Pancreas (tissue), 10 donors: ENCODE data around the gene LTBP4. TPM values are rescaled to one million over a fixed set of nuclear protein-coding genes. Genes with fewer than 3 reads are reported as not detected.
A peak's percentile ranks its signal among the peaks of the same experiment; 100 is the strongest.

Experiments used
- ATAC-seq, 4 donors: fragments of 200-7000 bp; cut with Tn5 transposase; one replicate each; pipeline versions ENCODE4 v1.8.0 to v1.9.1; 2020; ENCODE audit warnings: mild to moderate bottlenecking in 4 of 4, moderate library complexity in 4 of 4
- DNase-seq, 6 donors: peaks; one replicate each; pipeline ENCODE4 v3.0.0-alpha.2; 2020
- FAIRE-seq: peaks from 2 replicates; lab custom pipeline; 2012; peaks lifted over from hg19 to GRCh38; lab: Jason Lieb, UNC
- H3K27ac ChIP-seq, 4 donors: fragments of 200-600 bp; sonication (generic); 1 replicate in 3 of 4; 2 replicates in 1 of 4; pipeline versions ENCODE4 v1.5.0 to v1.8.0; 2020
- H3K27me3 ChIP-seq, 4 donors: fragments of 200-600 bp; one replicate each; pipeline ENCODE4 v1.8.0; 2021
- H3K36me3 ChIP-seq, 3 donors: fragments of 200-600 bp; sonication (generic) in 1 of 3; one replicate each; pipeline versions ENCODE4 v1.5.0 to v1.8.0; 2020 to 2021
- H3K4me1 ChIP-seq, 3 donors: fragments of 200-600 bp; one replicate each; pipeline ENCODE4 v1.8.0; 2021
- H3K4me3 ChIP-seq, 4 donors: fragments of 200-600 bp; sonication (generic) in 2 of 4; one replicate each; pipeline versions ENCODE4 v1.5.0 to v1.8.0; 2020 to 2021
- H3K9me3 ChIP-seq, 4 donors: fragments of 200-600 bp; one replicate each; pipeline ENCODE4 v1.8.0; 2021
- CTCF ChIP-seq, 4 donors: fragments of 200-600 bp; sonication (generic) in 3 of 4; IDR thresholded peaks; one replicate each; pipeline versions ENCODE4 v1.5.0 to v1.8.0; 2021; ENCODE audit warnings: antibody characterized with exemption in 4 of 4
- WGBS, 2 donors: extraction: QIAGEN DNeasy Blood & Tissue Kit; methylation state at CpG; one replicate each; pipeline ENCODE4 v1.1.7; 2013; 5-methylcytosine and 5-hydroxymethylcytosine counted together
- intact Hi-C, 3 donors: fragments of 100-400 bp; cut with DNase I; formaldehyde crosslinking; loops; one replicate each; pipeline versions ENCODE4 v1.11.1 to v1.14.2; 2022
- polyA plus RNA-seq, 2 donors: library from polyadenylated mRNA; stranded (reverse); fragments of 200-250 nt; gene quantifications; one replicate each; pipeline ENCODE4 v1.2.3, GENCODE V29; 2013
- total RNA-seq, 6 donors: library from RNA; stranded (reverse); fragmentation: NEBNext Ultra II Directional in 4 of 6; extraction: Animal tissue kit (Norgen Biotek cat#: 25700) in 4 of 6; gene quantifications; one replicate each; pipeline versions ENCODE4 v1.2.1 to v1.2.4, GENCODE V29; 2021 to 2023
- donor health status: healthy with polysubstance abuse.
- donor health status: DM: no; HTN: no; CAD: no; lungs with moderate emphysema.
- donor health status: DM: no; HTN: no; CAD: no.
- donor health status: control.
- donor health status: control.
- donor health status: Bipolar disorder and iron deficiency.
- donor health status: DM: yes; HTN: yes; CAD: no.
- donor health status: DM: no; HTN: no; CAD: no.
- donor health status: DM: no; HTN: no; CAD: no.
- donor health status: DM: yes; HTN: yes; CAD: no.

Gene LTBP4, protein sequence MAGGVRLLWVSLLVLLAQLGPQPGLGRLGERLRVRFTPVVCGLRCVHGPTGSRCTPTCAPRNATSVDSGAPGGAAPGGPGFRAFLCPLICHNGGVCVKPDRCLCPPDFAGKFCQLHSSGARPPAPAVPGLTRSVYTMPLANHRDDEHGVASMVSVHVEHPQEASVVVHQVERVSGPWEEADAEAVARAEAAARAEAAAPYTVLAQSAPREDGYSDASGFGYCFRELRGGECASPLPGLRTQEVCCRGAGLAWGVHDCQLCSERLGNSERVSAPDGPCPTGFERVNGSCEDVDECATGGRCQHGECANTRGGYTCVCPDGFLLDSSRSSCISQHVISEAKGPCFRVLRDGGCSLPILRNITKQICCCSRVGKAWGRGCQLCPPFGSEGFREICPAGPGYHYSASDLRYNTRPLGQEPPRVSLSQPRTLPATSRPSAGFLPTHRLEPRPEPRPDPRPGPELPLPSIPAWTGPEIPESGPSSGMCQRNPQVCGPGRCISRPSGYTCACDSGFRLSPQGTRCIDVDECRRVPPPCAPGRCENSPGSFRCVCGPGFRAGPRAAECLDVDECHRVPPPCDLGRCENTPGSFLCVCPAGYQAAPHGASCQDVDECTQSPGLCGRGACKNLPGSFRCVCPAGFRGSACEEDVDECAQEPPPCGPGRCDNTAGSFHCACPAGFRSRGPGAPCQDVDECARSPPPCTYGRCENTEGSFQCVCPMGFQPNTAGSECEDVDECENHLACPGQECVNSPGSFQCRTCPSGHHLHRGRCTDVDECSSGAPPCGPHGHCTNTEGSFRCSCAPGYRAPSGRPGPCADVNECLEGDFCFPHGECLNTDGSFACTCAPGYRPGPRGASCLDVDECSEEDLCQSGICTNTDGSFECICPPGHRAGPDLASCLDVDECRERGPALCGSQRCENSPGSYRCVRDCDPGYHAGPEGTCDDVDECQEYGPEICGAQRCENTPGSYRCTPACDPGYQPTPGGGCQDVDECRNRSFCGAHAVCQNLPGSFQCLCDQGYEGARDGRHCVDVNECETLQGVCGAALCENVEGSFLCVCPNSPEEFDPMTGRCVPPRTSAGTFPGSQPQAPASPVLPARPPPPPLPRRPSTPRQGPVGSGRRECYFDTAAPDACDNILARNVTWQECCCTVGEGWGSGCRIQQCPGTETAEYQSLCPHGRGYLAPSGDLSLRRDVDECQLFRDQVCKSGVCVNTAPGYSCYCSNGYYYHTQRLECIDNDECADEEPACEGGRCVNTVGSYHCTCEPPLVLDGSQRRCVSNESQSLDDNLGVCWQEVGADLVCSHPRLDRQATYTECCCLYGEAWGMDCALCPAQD (N-terminal part only)
- 10 to 100 TPM; 18.7 to 48.9 (median 23.9) TPM for total RNA-seq
- polyA plus RNA-seq = 10 to 100 TPM; 32.4 to 44.9 TPM

DNA sequence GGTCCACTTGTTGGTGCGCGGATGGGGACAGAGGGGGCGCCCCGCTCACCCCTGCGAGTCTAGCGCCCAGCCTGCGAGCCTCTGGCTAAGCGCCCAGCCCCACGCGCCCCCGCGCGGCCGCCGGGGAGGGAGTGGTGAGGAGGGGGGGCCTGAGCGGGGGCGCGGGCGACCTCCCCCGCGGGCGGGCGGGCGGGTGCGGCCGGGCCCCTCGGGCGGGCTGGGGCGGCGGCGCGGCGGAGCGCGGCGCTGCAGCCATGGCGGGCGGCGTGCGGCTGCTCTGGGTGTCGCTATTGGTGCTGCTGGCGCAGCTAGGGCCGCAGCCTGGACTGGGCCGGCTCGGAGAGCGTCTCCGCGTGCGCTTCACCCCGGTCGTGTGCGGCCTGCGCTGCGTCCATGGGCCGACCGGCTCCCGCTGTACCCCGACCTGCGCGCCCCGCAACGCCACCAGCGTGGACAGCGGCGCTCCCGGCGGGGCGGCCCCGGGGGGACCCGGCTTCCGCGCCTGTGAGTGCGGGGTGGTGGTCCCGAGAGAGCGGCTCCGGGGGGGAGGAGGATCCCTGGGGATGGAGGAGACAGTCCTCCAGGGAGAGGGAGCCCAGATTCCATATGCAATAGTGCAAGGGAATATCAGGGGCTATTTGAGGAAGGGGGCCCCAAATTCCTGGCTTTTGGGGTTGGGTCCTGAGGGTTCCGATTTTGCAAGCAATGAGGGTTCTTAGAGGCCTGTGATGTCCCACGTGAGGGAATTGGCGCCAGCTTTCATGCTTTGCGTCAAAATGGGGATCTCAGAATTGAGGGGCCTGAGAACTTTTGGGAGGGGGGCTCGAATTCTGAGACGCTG lies at the start of gene LTBP4:
Gene LTBP4, plus strand, starts transcription at position 236 of the 841 bp plus-strand sequence. Its CDS starts 19 bp downstream, at position 255.
- intact Hi-C loops = no loop called here
- Histone ChIP-seq H3K36me3 (no peaks in the 10 kb centered on the region), H3K4me3 (peak within 1 kb of the TSS in 3 of 4 donors; percentile 18 to 52 (median 30)), H3K9me3 (no peaks in the 10 kb centered on the region), H3K27me3 (peaks cover 0 to 20% (median 0%) of the 10 kb centered on the region in 4 donors), H3K27ac (no peak within 1 kb of the TSS), H3K4me1 (peaks cover 0 to 22% (median 4%) of the 10 kb centered on the region in 3 donors)
- no peak for FAIRE-seq
- no peak for TF ChIP-seq CTCF (IDR thresholded peaks at IDR 0.05)
- peak in 5 of 6 donors; percentile 30 to 79 (median 67) for DNase-seq
- 1 to 2% methylated on average over 54 to 82 of the region's 82 CpGs for WGBS, 2 donors
- ATAC-seq = no peak

GRCh38 chr19:40552848-40553247 lies 48.3 kb upstream of the LTBP4 start:
- no peak for TF ChIP-seq CTCF (IDR thresholded peaks at IDR 0.05)
- FAIRE-seq = no peak
- H3K27me3 ChIP-seq = peaks cover 0 to 13% (median 3%) of the 10 kb centered on the region in 4 donors

DNA sequence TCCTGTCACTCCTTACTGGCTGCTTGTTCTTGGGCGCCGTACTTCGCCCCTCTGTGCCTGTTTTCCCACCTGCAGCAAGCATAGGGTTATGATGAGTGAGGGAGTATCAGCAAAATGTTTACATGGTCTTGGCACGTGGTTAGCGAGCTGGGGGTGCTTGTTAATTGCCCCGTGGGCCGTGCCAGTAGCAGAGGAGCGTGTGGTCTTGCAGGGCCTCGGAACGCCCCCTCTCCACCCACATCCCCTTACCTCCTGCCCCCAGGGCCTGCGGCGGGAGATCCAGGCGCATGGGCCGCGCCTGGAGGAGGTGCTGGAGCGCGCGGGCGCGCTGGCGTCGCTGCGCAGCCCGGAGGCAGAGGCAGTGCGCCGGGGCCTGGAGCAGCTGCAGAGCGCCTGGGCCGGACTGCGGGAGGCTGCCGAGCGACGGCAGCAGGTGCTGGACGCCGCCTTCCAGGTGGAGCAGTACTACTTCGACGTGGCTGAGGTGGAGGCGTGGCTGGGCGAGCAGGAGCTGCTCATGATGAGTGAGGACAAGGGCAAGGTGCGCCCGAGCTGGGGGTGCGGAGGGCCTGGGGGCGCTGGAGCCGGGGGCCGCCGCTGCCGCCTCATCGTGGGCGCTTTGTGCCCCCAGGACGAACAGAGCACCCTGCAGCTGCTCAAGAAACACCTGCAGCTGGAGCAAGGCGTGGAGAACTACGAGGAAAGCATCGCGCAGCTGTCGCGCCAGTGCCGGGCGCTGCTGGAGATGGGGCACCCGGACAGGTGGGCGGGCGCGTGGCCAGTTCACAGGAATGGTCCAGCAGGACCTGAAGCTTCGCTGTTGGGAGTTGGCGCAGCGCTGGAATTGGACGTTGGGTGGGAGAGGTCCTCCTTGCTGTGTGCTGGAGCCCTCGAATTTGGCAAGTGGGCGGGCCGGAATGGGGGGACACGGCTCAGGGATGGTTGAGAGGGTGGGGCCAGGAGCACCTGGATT lies 47.0 kb upstream of the LTBP4 start:
- Histone ChIP-seq H3K27me3 (peaks cover 0 to 13% (median 3%) of the 10 kb centered on the region in 4 donors), H3K36me3 (no peaks in the 10 kb centered on the region), H3K27ac (no peak overlapping the region), H3K4me3 (no peak overlapping the region), H3K9me3 (no peaks in the 10 kb centered on the region), H3K4me1 (no peaks in the 10 kb centered on the region)
- peak in 2 of 4 donors; percentile 34 to 47 for ATAC-seq
- peak in 1 of 6 donors; percentile 27 for DNase-seq
- WGBS, 2 donors = 11 to 15% methylated on average over 55 to 69 of the region's 69 CpGs
- FAIRE-seq = no peak
- intact Hi-C loops = no loop called here
- TF ChIP-seq CTCF (IDR thresholded peaks at IDR 0.05) = no peak

More at GRCh38 chr19:40552848-40553247, 48.3 kb upstream of the LTBP4 start:
- H3K4me1 ChIP-seq = no peaks in the 10 kb centered on the region
- H3K9me3 ChIP-seq = no peaks in the 10 kb centered on the region
- no peak overlapping the region for H3K27ac ChIP-seq
- intact Hi-C loops = no loop called here
- DNase-seq (no peak), ATAC-seq (no peak)
- H3K36me3 ChIP-seq = no peaks in the 10 kb centered on the region
- WGBS, 2 donors = 66 to 83% methylated on average over 3 of the region's 3 CpGs
- H3K4me3 ChIP-seq = no peak overlapping the region
